OCI-LY3 (cell line): Measurements from ENCODE around the gene C6orf58.

Experiments
- H2AFZ ChIP-seq: fragments of 200-600, 300-600 bp; shearing (Covaris generic); 2 replicates; pipeline ENCODE4 v1.6.0; 2014; ENCODE audit warnings: antibody characterized with exemption, low read depth, low read length
- H3K27ac ChIP-seq: fragments of 200-600, 300-600 bp; sonication (generic); 2 replicates; pipeline ENCODE4 v1.5.1; 2014; ENCODE audit warnings: mild to moderate bottlenecking, low read length, moderate library complexity, mixed read lengths
- H3K27me3 ChIP-seq: fragments of 200-600, 300-600 bp; sonication (generic); 2 replicates; pipeline ENCODE4 v1.6.1; 2014; ENCODE audit warnings: low read depth, low read length, mixed read lengths
- H3K36me3 ChIP-seq: fragments of 200-600, 300-600 bp; sonication (generic); replicated peaks from 2 replicates; pipeline ENCODE3; 2014; ENCODE audit warnings: low read depth, low read length, mixed read lengths
- H3K4me1 ChIP-seq: fragments of 300-600, 200-600 bp; sonication (generic); 2 replicates; pipeline ENCODE4 v1.6.1; 2014; ENCODE audit warnings: low read length, mixed read lengths
- H3K4me2 ChIP-seq: fragments of 200-600, 300-600 bp; sonication (generic); 2 replicates; pipeline ENCODE4 v1.6.1; 2014; ENCODE audit warnings: low read length, mixed read lengths
- H3K4me3 ChIP-seq: fragments of 300-600, 200-600 bp; sonication (generic); 2 replicates; pipeline ENCODE4 v1.5.1; 2014; ENCODE audit warnings: antibody characterized with exemption, mild to moderate bottlenecking, low read length, moderate library complexity
- H3K79me2 ChIP-seq: fragments of 300-600, 200-600 bp; shearing (Covaris generic); 2 replicates; pipeline ENCODE4 v1.6.1; 2014; ENCODE audit warnings: mild to moderate bottlenecking, low read length, mixed read lengths
- H3K9ac ChIP-seq: fragments of 300-600, 200-600 bp; shearing (Covaris generic); 2 replicates; pipeline ENCODE4 v1.6.0; 2014; ENCODE audit warnings: mild to moderate bottlenecking, low read length, moderate library complexity
- H3K9me3 ChIP-seq: fragments of 200-600, 300-600 bp; shearing (Covaris generic); 2 replicates; pipeline ENCODE4 v1.6.1; 2014; ENCODE audit warnings: low read length, mixed read lengths; ENCODE audit not compliant: insufficient read depth
- H4K20me1 ChIP-seq: fragments of 200-600, 300-600 bp; sonication (generic); 2 replicates; pipeline ENCODE4 v1.6.1; 2016; ENCODE audit warnings: low read length, mixed read lengths; ENCODE audit not compliant: insufficient read depth
- EZH2phosphoT487 ChIP-seq: fragments of 200-600 bp; shearing (Covaris generic); IDR thresholded peaks from 2 replicates; pipeline ENCODE4 v1.6.1; 2018; ENCODE audit warnings: antibody characterized with exemption, mixed run types, low read depth
- TF ChIP-seq, protein P1 (sequence below): fragments of 200-600, 300-600 bp; sonication (generic); IDR thresholded peaks from 2 replicates; pipeline ENCODE4 v1.5.1; 2014; ENCODE audit warnings: antibody characterized with exemption, low read length, low read depth

The C6orf58 gene

DNA sequence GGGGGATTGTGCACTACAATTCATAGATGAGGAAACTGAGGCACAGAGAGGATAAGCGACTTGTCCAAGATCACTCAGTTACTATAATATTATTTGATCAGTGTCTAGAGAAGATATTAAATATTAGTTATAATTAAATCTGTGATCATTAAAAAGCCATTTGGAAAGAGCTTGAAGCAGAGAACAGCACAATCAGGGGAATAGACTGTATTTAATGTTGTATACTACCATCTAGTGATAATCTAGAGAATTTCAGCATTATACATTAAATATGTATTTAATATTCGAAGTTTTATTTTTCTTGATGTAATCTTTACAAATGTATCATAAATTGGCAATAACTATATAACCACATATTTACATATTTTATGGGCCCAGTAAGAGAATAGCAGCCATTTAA is 37.7 kb upstream of the C6orf58 start:
- Histone ChIP-seq H3K9me3 (no peaks in the 10 kb centered on the region), H3K36me3 (no peaks in the 10 kb centered on the region), H3K27ac (no peak overlapping the region), H2AFZ (no peak overlapping the region), H3K27me3 (no peaks in the 10 kb centered on the region), H4K20me1 (no peaks in the 10 kb centered on the region), H3K4me3 (no peak overlapping the region), H3K4me2 (no peak overlapping the region), H3K79me2 (no peaks in the 10 kb centered on the region), H3K4me1 (no peaks in the 10 kb centered on the region), H3K9ac (no peak overlapping the region)
- TF ChIP-seq EZH2phosphoT487, result no peak
- TF ChIP-seq, protein P1, sequence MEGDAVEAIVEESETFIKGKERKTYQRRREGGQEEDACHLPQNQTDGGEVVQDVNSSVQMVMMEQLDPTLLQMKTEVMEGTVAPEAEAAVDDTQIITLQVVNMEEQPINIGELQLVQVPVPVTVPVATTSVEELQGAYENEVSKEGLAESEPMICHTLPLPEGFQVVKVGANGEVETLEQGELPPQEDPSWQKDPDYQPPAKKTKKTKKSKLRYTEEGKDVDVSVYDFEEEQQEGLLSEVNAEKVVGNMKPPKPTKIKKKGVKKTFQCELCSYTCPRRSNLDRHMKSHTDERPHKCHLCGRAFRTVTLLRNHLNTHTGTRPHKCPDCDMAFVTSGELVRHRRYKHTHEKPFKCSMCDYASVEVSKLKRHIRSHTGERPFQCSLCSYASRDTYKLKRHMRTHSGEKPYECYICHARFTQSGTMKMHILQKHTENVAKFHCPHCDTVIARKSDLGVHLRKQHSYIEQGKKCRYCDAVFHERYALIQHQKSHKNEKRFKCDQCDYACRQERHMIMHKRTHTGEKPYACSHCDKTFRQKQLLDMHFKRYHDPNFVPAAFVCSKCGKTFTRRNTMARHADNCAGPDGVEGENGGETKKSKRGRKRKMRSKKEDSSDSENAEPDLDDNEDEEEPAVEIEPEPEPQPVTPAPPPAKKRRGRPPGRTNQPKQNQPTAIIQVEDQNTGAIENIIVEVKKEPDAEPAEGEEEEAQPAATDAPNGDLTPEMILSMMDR, result peak; percentile 33

DNA sequence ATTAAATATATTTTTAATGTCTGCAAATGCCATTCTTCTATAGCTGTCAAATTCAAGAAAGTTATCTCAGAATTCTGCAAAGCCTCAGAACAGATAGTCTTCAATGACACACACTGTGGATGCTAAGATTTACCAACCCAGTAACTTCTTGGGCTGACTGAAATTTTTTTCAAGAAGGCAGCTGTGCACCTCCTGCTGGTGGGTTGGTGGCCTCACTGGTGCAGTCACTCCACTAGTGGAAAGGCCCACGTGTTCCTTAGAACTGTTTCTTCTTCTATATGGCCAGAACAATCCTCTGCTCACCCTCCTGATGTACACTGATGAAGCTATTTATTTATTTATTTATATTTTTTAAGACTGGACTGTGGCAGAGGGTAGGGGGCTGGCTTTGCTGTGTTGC is 29.8 kb upstream of the C6orf58 start:
- Histone ChIP-seq H3K27ac (no peak overlapping the region), H4K20me1 (no peaks in the 10 kb centered on the region), H2AFZ (no peak overlapping the region), H3K4me1 (no peaks in the 10 kb centered on the region), H3K4me2 (no peak overlapping the region), H3K4me3 (no peak overlapping the region), H3K9ac (no peak overlapping the region), H3K79me2 (no peaks in the 10 kb centered on the region), H3K36me3 (no peaks in the 10 kb centered on the region), H3K27me3 (no peaks in the 10 kb centered on the region), H3K9me3 (no peaks in the 10 kb centered on the region)
- TF ChIP-seq, protein P1, result peak; percentile 22; the same call in 1 of the 2 replicates
- TF ChIP-seq EZH2phosphoT487, result no peak

DNA sequence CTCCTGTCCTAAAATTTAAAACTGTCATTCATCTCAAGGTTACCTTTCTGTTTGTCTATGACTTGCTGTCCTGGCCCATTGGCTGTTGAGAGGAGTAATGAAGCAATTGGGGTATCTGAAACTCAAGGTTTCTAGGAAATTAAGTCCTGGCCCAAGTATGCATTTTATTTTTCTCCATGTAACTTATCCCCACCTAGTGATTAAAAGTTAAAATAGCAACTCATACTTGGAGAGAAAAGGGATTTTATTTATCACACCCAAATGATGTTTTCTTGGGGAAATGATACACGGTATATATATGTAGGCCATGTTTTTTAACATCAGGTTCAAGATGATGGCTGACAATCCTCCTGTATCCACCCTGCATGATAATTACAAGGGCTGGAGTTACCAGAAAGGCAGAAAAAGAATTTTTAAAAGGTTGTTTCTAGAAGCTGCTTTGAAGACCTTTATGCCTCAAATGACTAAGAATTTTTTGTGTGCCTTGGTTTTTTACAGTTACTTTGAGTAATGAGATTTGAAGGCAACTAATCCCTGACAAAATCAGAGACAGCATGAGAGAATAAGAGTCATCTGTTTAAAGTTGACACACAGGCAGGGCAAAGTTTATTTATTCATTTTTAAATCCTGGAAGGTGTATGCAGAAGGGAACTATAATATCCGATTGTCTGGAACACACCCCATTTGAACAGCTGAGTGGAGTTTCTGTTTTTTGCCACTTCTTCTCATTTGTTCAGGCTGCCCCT is 28.9 kb upstream of the C6orf58 start:
- no peak overlapping the region for H3K9ac ChIP-seq
- H3K9me3 ChIP-seq, result no peaks in the 10 kb centered on the region
- no peaks in the 10 kb centered on the region for H4K20me1 ChIP-seq
- TF ChIP-seq EZH2phosphoT487, result no peak
- TF ChIP-seq, protein P1, result peak; percentile 38
- H3K27ac ChIP-seq, result no peak overlapping the region
- no peaks in the 10 kb centered on the region for H3K4me1 ChIP-seq
- no peak overlapping the region for H3K4me2 ChIP-seq
- H2AFZ ChIP-seq, result no peak overlapping the region
- no peak overlapping the region for H3K4me3 ChIP-seq
- H3K27me3 ChIP-seq, result no peaks in the 10 kb centered on the region
- H3K36me3 ChIP-seq, result no peaks in the 10 kb centered on the region
- H3K79me2 ChIP-seq, result no peaks in the 10 kb centered on the region

DNA sequence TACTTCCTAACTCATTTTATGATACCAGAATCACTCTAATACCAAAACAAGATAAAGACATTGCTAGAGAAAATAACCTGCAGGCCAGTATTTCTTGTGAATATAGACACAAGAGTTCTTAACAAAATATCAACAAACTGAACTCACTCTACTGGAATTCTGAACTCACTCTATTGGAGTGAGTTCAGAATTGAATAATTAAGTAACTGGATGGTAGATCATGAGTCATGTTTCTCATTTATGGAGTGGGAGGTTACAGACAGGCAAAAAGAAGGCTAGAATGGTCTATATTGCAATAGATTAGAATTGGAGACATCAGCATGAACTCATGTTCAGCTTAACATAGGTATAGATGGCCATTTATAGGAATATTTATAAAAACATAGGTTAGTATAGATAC is 26.6 kb upstream of the C6orf58 start:
- H2AFZ ChIP-seq, result no peak overlapping the region
- no peak overlapping the region for H3K9ac ChIP-seq
- no peaks in the 10 kb centered on the region for H3K79me2 ChIP-seq
- no peak overlapping the region for H3K27ac ChIP-seq
- no peaks in the 10 kb centered on the region for H3K36me3 ChIP-seq
- peaks cover 3% of the 10 kb centered on the region; the same call in 1 of the 2 replicates for H3K4me1 ChIP-seq
- H3K27me3 ChIP-seq, result no peaks in the 10 kb centered on the region
- no peaks in the 10 kb centered on the region for H3K9me3 ChIP-seq
- H3K4me2 ChIP-seq, result no peak overlapping the region
- TF ChIP-seq, protein P1, result no peak
- TF ChIP-seq EZH2phosphoT487, result no peak
- no peak overlapping the region for H3K4me3 ChIP-seq
- H4K20me1 ChIP-seq, result no peaks in the 10 kb centered on the region
